Brain microvascular endothelial cell (primary cell): ENCODE measurements around the gene SPATA2.
A peak's percentile ranks its signal among the peaks of the same experiment; 100 is the strongest.

Experiments
- DNase-seq: peaks from one replicate; pipeline ENCODE4 v3.0.0-alpha.2; 2020
- H3K27ac ChIP-seq: fragments of 250-450 bp; sonication (Bioruptor Pico); 2 replicates; pipeline ENCODE4 v1.5.1; 2020; ENCODE audit warnings: mild to moderate bottlenecking, moderate library complexity
- H3K27me3 ChIP-seq: fragments of 250-450 bp; sonication (Bioruptor Pico); replicated peaks from 2 replicates; pipeline ENCODE4 v1.5.1; 2020; ENCODE audit warnings: mild to moderate bottlenecking
- H3K36me3 ChIP-seq: fragments of 250-450 bp; sonication (Bioruptor Pico); replicated peaks from 2 replicates; pipeline ENCODE4 v1.5.1; 2020; ENCODE audit warnings: mild to moderate bottlenecking
- H3K4me3 ChIP-seq: 2 replicates; pipeline ENCODE4 v1.5.1; 2011; ENCODE audit warnings: low read depth, mild to moderate bottlenecking, control low read depth, low read length, moderate library complexity
- CTCF ChIP-seq: IDR thresholded peaks from 2 replicates; pipeline ENCODE4 v1.5.1; 2011; ENCODE audit warnings: low read depth, mild to moderate bottlenecking, moderate library complexity, low read length, control low read depth, inconsistent platforms; ENCODE audit errors: missing control alignments
- in situ Hi-C: cut with HindIII; loops from 2 replicates; pipeline ENCODE4 v1.10.0; 2017; ENCODE audit warnings: low sequenced_read_pairs, low pct_ligation_motif_present

SPATA2 gene

DNA sequence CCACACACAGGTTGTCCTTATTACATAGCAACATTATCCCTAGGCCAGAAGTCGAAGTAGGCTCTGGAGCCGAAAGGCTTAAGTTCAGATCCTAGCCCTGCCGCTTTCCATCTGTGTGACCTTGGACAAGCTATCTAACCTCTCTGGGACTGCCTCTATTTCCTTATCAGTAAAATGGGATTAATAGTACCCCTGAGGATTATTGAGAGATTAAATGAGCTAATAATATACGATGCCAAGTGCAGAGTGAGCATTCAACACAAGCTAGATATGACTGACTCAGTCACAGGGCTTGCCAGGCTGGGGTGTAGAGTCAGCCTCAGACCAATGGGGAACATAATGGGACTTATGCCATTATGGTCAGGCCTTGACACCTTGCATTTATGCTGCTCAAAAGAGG lies 8.9 kb upstream of the SPATA2 start:
- TF ChIP-seq CTCF = no peak
- in situ Hi-C loops = no loop called here
- Histone ChIP-seq H3K27me3 (no peaks in the 10 kb centered on the region), H3K4me3 (no peak overlapping the region), H3K36me3 (no peaks in the 10 kb centered on the region), H3K27ac (no peak overlapping the region)
- DNase-seq = no peak

- no peak for DNase-seq
- Histone ChIP-seq H3K27ac (no peak overlapping the region), H3K27me3 (no peaks in the 10 kb centered on the region), H3K36me3 (no peaks in the 10 kb centered on the region), H3K4me3 (no peak overlapping the region)
- in situ Hi-C loops = no loop called here
- no peak for TF ChIP-seq CTCF
These were observed 4.1 kb upstream of the SPATA2 start for GRCh38 chr20:49919461-49919860.

GRCh38 chr20:49919009-49919408 lies 3.7 kb upstream of the SPATA2 start:
- Histone ChIP-seq H3K36me3 (no peaks in the 10 kb centered on the region), H3K27me3 (no peaks in the 10 kb centered on the region), H3K4me3 (no peak overlapping the region), H3K27ac (no peak overlapping the region)
- in situ Hi-C loops = no loop called here
- no peak for DNase-seq
- no peak for TF ChIP-seq CTCF

GRCh38 chr20:49918446-49918845 lies 3.1 kb upstream of the SPATA2 start:
- TF ChIP-seq CTCF = no peak

DNA sequence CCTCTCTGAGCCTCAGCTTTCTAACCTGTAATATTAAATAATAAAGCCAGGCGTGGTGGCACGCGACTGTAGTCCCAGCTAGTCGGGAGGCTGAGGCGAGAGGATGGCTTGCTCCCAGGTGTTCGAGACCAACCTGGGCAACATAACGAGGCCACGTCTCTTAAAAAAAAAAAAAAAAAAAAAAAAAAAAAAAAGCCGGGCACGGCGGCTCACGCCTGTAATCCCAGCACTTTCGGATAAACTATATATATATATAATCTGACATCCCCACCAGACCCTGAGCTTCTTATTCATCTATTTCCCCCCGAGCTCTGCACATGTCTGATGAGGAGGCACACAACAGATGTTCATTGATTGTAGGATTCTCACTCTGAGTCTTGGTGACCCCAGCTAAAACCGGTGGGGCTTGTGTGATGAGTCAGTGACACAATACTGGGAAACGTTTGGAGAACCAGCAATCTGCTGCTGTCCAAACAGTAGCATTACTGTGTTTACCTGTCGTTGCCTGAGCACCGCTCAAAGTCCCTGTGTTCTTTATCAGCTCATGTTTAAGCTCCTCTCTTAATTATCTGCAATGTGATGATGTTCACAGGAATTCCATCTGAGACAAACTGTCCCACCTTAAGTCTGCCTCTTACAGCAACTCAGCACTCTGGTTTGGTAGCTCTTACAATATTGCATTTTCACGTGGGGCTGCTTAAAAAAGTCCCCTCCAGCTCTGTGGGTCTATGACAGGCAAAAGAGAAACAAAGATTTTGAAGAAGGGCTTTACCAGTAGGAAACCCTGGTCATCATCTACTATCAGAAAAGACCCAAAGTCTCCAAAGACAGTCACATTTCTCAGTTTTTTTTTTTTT lies 1.0 kb upstream of the SPATA2 start:
- in situ Hi-C loops = no loop called here
- TF ChIP-seq CTCF = no peak
- Histone ChIP-seq H3K36me3 (no peaks in the 10 kb centered on the region), H3K27ac (peak overlapping the region; percentile 100), H3K4me3 (peak overlapping the region; percentile 92), H3K27me3 (no peaks in the 10 kb centered on the region)
- DNase-seq = no peak

More at GRCh38 chr20:49918446-49918845, 3.1 kb upstream of the SPATA2 start:
- Histone ChIP-seq H3K27me3 (no peaks in the 10 kb centered on the region), H3K4me3 (no peak overlapping the region), H3K27ac (no peak overlapping the region), H3K36me3 (no peaks in the 10 kb centered on the region)
- DNase-seq = no peak
- in situ Hi-C loops = no loop called here

GRCh38 chr20:49915118-49915379 lies 280 bp downstream of the SPATA2 start:
- TF ChIP-seq CTCF = no peak
- peak overlapping the region; percentile 92 for H3K4me3 ChIP-seq
- DNase-seq = no peak
- H3K27ac ChIP-seq = peak overlapping the region; percentile 100
- H3K27me3 ChIP-seq = no peaks in the 10 kb centered on the region
- no peaks in the 10 kb centered on the region for H3K36me3 ChIP-seq
- in situ Hi-C loops = no loop called here
